Loucy (cell line): ENCODE results near the gene NR3C2.

ENCODE experiments used
- H2AFZ ChIP-seq: fragments of 200-600 bp; sonication (generic); 2 replicates; pipeline ENCODE4 v1.6.0; 2016; ENCODE audit warnings: antibody characterized with exemption, mild to moderate bottlenecking, low read length, moderate library complexity
- H3F3A ChIP-seq: fragments of 200-600 bp; 2 replicates; pipeline ENCODE4 v1.6.0; 2016; ENCODE audit warnings: antibody characterized with exemption, low read depth, mild to moderate bottlenecking
- H3K27me3 ChIP-seq: fragments of 200-600 bp; sonication (generic); 2 replicates; pipeline ENCODE4 v1.6.1; 2014; ENCODE audit warnings: low read length, mild to moderate bottlenecking; ENCODE audit not compliant: insufficient read depth, poor library complexity, severe bottlenecking
- H3K36me3 ChIP-seq: fragments of 200-600 bp; sonication (generic); 2 replicates; pipeline ENCODE4 v1.6.1; 2016; ENCODE audit warnings: low read length; ENCODE audit not compliant: insufficient read depth
- H3K4me1 ChIP-seq: fragments of 200-600 bp; sonication (generic); 2 replicates; pipeline ENCODE4 v1.5.1; 2014; ENCODE audit warnings: low read length, mild to moderate bottlenecking; ENCODE audit not compliant: insufficient read depth, poor library complexity, severe bottlenecking
- H3K4me2 ChIP-seq: fragments of 200-600 bp; sonication (generic); 2 replicates; pipeline ENCODE4 v1.6.0; 2014; ENCODE audit warnings: antibody characterized with exemption, low read length, low read depth, mild to moderate bottlenecking; ENCODE audit not compliant: poor library complexity, severe bottlenecking
- H3K4me3 ChIP-seq: fragments of 200-600 bp; sonication (generic); 2 replicates; pipeline ENCODE4 v1.5.1; 2014; ENCODE audit warnings: low read length, mild to moderate bottlenecking, mixed read lengths; ENCODE audit not compliant: poor library complexity, severe bottlenecking
- H3K79me2 ChIP-seq: fragments of 200-600 bp; sonication (generic); 2 replicates; pipeline ENCODE4 v1.6.1; 2014; ENCODE audit warnings: low read length; ENCODE audit not compliant: insufficient read depth
- H3K9ac ChIP-seq: fragments of 200-600 bp; sonication (generic); 2 replicates; pipeline ENCODE4 v1.6.0; 2014; ENCODE audit warnings: mild to moderate bottlenecking, low read depth, low read length, moderate library complexity; ENCODE audit not compliant: poor library complexity, severe bottlenecking
- H3K9me2 ChIP-seq: fragments of 200-600 bp; sonication (generic); replicated peaks from 2 replicates; pipeline ENCODE4 v1.6.1; 2016; ENCODE audit warnings: low read depth, low read length, mixed read lengths
- H3K9me3 ChIP-seq: fragments of 200-600 bp; sonication (generic); 2 replicates; pipeline ENCODE4 v1.6.1; 2014; ENCODE audit warnings: mild to moderate bottlenecking, antibody characterized with exemption, low read length, low read depth; ENCODE audit not compliant: insufficient read depth
- H4K20me1 ChIP-seq: fragments of 200-600 bp; sonication (generic); 2 replicates; pipeline ENCODE4 v1.6.0; 2014; ENCODE audit warnings: antibody characterized with exemption, low read length, mild to moderate bottlenecking; ENCODE audit not compliant: insufficient read depth, poor library complexity, severe bottlenecking
- CTCF ChIP-seq: fragments of 200-600 bp; sonication (generic); conservative IDR thresholded peaks from 2 replicates; pipeline ENCODE4 v1.5.1; 2014; ENCODE audit warnings: mild to moderate bottlenecking, antibody characterized with exemption, low read length
- EZH2phosphoT487 ChIP-seq: fragments of 200-600 bp; IDR thresholded peaks from 2 replicates; pipeline ENCODE4 v1.6.1; 2018; ENCODE audit warnings: antibody characterized with exemption, mild to moderate bottlenecking, moderate library complexity, borderline replicate concordance

Gene NR3C2

GRCh38 chr4:148062301-148062950 lies 379.8 kb downstream of the NR3C2 start:
- H3K4me1 ChIP-seq: peaks cover 9% of the 10 kb centered on the region
- TF ChIP-seq EZH2phosphoT487 (no peak), CTCF (no peak)
- no peak overlapping the region for H2AFZ ChIP-seq
- peaks cover 17% of the 10 kb centered on the region; the same call in 1 of the 2 replicates for H3K36me3 ChIP-seq
- H3K79me2 ChIP-seq: no peaks in the 10 kb centered on the region
- no peaks in the 10 kb centered on the region for H3K9me2 ChIP-seq
- no peak overlapping the region for H3K4me3 ChIP-seq
- no peaks in the 10 kb centered on the region for H4K20me1 ChIP-seq
- no peak overlapping the region for H3K9ac ChIP-seq
- no peak overlapping the region for H3K4me2 ChIP-seq
- no peaks in the 10 kb centered on the region for H3K9me3 ChIP-seq
- no peaks in the 10 kb centered on the region for H3K27me3 ChIP-seq
- no peaks in the 10 kb centered on the region for H3F3A ChIP-seq

DNA sequence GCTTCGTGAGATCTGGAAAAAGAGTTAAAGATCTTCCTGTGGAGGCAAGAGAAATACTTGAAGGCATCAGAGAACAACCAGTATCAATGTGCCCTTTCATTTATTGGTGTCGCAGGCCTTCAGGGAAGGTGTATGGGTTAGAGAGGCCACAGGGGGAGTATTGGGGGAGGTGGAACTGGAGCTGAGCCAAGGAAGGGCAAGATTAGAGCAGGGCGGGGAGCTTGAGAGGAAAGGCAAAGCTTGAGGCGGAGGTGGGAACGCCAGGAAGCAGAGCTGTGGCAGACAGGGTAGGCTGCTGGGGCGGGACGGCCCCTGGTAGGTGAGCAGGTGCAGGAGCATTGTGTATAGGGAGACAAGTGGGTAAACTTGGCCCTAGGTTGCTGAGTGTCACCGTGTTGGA lies 380.4 kb downstream of the NR3C2 start:
- Histone ChIP-seq H3K9me3 (no peaks in the 10 kb centered on the region), H3K79me2 (no peaks in the 10 kb centered on the region), H3K27me3 (no peaks in the 10 kb centered on the region), H2AFZ (no peak overlapping the region), H3F3A (no peaks in the 10 kb centered on the region), H3K4me1 (peaks cover 9% of the 10 kb centered on the region), H3K9ac (no peak overlapping the region), H3K36me3 (peaks cover 17% of the 10 kb centered on the region; the same call in 1 of the 2 replicates), H3K9me2 (no peaks in the 10 kb centered on the region), H4K20me1 (no peaks in the 10 kb centered on the region), H3K4me3 (no peak overlapping the region), H3K4me2 (no peak overlapping the region)
- TF ChIP-seq CTCF (no peak), EZH2phosphoT487 (no peak)

- Histone ChIP-seq H4K20me1 (no peaks in the 10 kb centered on the region), H3K4me3 (no peak overlapping the region), H3K4me1 (peaks cover 9% of the 10 kb centered on the region), H3K36me3 (peaks cover 12% of the 10 kb centered on the region; the same call in 1 of the 2 replicates), H3K9ac (no peak overlapping the region), H3K79me2 (no peaks in the 10 kb centered on the region), H3K9me2 (no peaks in the 10 kb centered on the region), H3K4me2 (peak overlapping the region; percentile 35), H3K27me3 (no peaks in the 10 kb centered on the region), H2AFZ (no peak overlapping the region), H3F3A (no peaks in the 10 kb centered on the region), H3K9me3 (no peaks in the 10 kb centered on the region)
- TF ChIP-seq EZH2phosphoT487: no peak
- no peak for TF ChIP-seq CTCF
These were observed 381.1 kb downstream of the NR3C2 start for GRCh38 chr4:148061141-148061481.
